IMR-90 (cell line): Measurements from ENCODE around the gene PLEKHG5.

Experiments used
- BHLHE40 ChIP-seq: fragments of 150-350 bp; IDR thresholded peaks from 2 replicates; pipeline ENCODE4 v1.6.1; 2016; ENCODE audit warnings: mild to moderate bottlenecking, low read depth, low read length
- CEBPB ChIP-seq: IDR thresholded peaks from 2 replicates; pipeline ENCODE4 v1.6.1; 2012; ENCODE audit warnings: low read depth, low read length, improper control_type of control experiment
- CTCF ChIP-seq: conservative IDR thresholded peaks from 2 replicates; pipeline ENCODE4 v1.5.1; 2012; ENCODE audit warnings: mild to moderate bottlenecking, low read depth, low read length, improper control_type of control experiment
- POLR2A ChIP-seq: IDR thresholded peaks from 2 replicates; pipeline ENCODE4 v1.6.1; 2012; ENCODE audit warnings: mild to moderate bottlenecking, low read depth, low read length
- RCOR1 ChIP-seq: IDR thresholded peaks from 2 replicates; pipeline ENCODE4 v1.6.1; 2012; ENCODE audit warnings: mild to moderate bottlenecking, low read length, improper control_type of control experiment; ENCODE audit not compliant: insufficient replicate concordance
- RFX5 ChIP-seq: IDR thresholded peaks from 2 replicates; pipeline ENCODE4 v1.8.0; 2012; ENCODE audit warnings: low read depth, mild to moderate bottlenecking, low read length, moderate library complexity

DNA sequence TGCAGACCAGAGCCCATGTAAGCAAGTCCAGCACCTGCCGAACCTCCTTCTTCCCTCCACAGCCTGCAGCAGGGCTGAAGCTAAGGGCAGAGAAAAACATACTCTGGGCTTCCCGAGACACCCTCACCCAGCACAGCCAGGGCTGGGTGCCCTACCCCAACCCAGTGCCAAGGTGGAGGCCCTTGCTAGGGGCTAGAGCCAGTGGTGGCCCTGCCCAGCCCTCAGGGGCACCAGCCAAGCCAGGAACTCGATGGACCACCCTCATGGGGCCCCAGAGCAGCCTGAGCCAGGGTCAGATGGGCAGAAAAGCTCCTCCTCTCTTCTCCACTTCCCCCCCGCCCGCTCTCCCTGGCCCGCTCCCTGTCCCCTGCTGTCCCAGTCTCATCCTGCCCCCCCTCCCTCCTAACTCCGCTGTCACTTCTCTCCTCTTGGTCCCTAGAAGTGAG is 41.4 kb downstream of the PLEKHG5 start:
- TF ChIP-seq POLR2A (no peak), CTCF (no peak), RFX5 (no peak), BHLHE40 (no peak), CEBPB (no peak), RCOR1 (no peak)
